ENCODE measurements around the gene GRXCR1. TPM values are rescaled to one million over a fixed set of nuclear protein-coding genes. Genes with fewer than 3 reads are reported as not detected.

The GRXCR1 gene
- total RNA-seq, 1 donor, result not detected

GRCh38 chr4:43071069-43071468 is 178.6 kb downstream of the GRXCR1 start:
- no peak for TF ChIP-seq CTCF (IDR thresholded peaks at IDR 0.05; ENCODE audit: insufficient read depth, low read depth, low read length)
- no peak for DNase-seq (ENCODE audit: low read depth)
- no peak overlapping the region for H3K4me3 ChIP-seq (ENCODE audit: low read depth, low read length)

Small RNA genes within 50 kb of the gene (small RNA-seq; reads per million reads assigned to genes)
- gene RN7SKP82, result not detected

Other genes starting within 250 kb of the GRXCR1 start
- gene ATP8A1, start 235.6 kb upstream of the GRXCR1 start, total RNA-seq, result 0.86 and 0.97 TPM in 2 replicates

Data from fibroblast of villous mesenchyme (primary cell).